HepG2 (cell line): ENCODE data around the gene EFNA3. TPM values are rescaled to one million over a fixed set of nuclear protein-coding genes. Genes with fewer than 3 reads are reported as not detected.

Experiments used
- DMAP1 ChIP-seq: IDR thresholded peaks from 2 replicates; pipeline ENCODE4 v1.6.1; 2016
- KDM6A ChIP-seq: IDR thresholded peaks from 2 replicates; pipeline ENCODE4 v1.6.1; 2016; ENCODE audit warnings: low read depth
- MAFG ChIP-seq: sonication (generic); formaldehyde crosslinking; IDR thresholded peaks from 2 replicates; pipeline ENCODE4 v1.5.1; 2020; ENCODE audit warnings: mild to moderate bottlenecking, missing genetic modification reagents
- MYC ChIP-seq: sonication (generic); formaldehyde crosslinking; IDR thresholded peaks from 2 replicates; pipeline ENCODE4 v1.9.0; 2021; ENCODE audit warnings: missing genetic modification reagents, borderline replicate concordance
- PHB2 ChIP-seq: fragments of 450-650 bp; IDR thresholded peaks from 2 replicates; pipeline ENCODE4 v1.6.1; 2018; ENCODE audit not compliant: partially characterized antibody
- ZFP36 ChIP-seq: fragments of 150-350 bp; IDR thresholded peaks from 2 replicates; pipeline ENCODE4 v1.6.1; 2018; ENCODE audit warnings: borderline replicate concordance, low read length, low read depth; ENCODE audit not compliant: partially characterized antibody
- ZHX2 ChIP-seq, 2 experiments: sonication (generic) in 1 of 2; formaldehyde crosslinking in 1 of 2; IDR thresholded peaks; 2 replicates each; pipeline versions ENCODE4 v1.6.1 to v1.9.0; 2014 to 2022; ENCODE audit warnings: antibody characterized with exemption in 1 of 2, borderline replicate concordance in 1 of 2, inconsistent platforms in 1 of 2, low read depth in 1 of 2, missing genetic modification reagents in 1 of 2
- ZNF251 ChIP-seq: sonication (generic); formaldehyde crosslinking; IDR thresholded peaks from 2 replicates; pipeline ENCODE4 v1.9.0; 2021; ENCODE audit warnings: mild to moderate bottlenecking, missing genetic modification reagents
- ZNF572 ChIP-seq: sonication (generic); formaldehyde crosslinking; IDR thresholded peaks from 2 replicates; pipeline ENCODE4 v1.5.1; 2020; ENCODE audit warnings: mild to moderate bottlenecking, missing genetic modification reagents
- ZNF790 ChIP-seq: sonication (generic); formaldehyde crosslinking; IDR thresholded peaks from 2 replicates; pipeline ENCODE4 v1.8.0; 2022; ENCODE audit warnings: missing genetic modification reagents, mild to moderate bottlenecking, borderline replicate concordance
- polyA plus RNA-seq, 8 experiments: library from polyadenylated mRNA; depleted of rRNA in 3 of 8; stranded (reverse) in 7 of 8; unstranded in 1 of 8; fragments of >200 nt; fragmentation: Illumina TruSeq in 4 of 8; extraction: Trizol in 4 of 8; gene quantifications; 2 replicates each; pipeline versions ENCODE4 v1.2.1 to v1.2.3, GENCODE V29; 2011 to 2016; ENCODE audit warnings: low read depth in 4 of 8, missing spikeins in 1 of 8, mixed read lengths in 1 of 8; ENCODE audit not compliant: insufficient read depth in 1 of 8
- total RNA-seq, 5 experiments: library from RNA; depleted of rRNA; stranded (reverse); fragments of >200 nt; fragmentation: Illumina TruSeq; extraction: Trizol; gene quantifications; 2 replicates each; pipeline ENCODE4 v1.2.3, GENCODE V29; 2016; ENCODE audit warnings: low read depth in 1 of 5
- TF ChIP-seq, protein P1 (sequence below): sonication (generic); formaldehyde crosslinking; IDR thresholded peaks from 2 replicates; pipeline ENCODE4 v1.8.1; 2023; ENCODE audit warnings: missing genetic modification reagents, inconsistent platforms, borderline replicate concordance
- TF ChIP-seq, protein P2 (sequence below): sonication (generic); formaldehyde crosslinking; IDR thresholded peaks from 2 replicates; pipeline ENCODE4 v1.4.0; 2020; ENCODE audit warnings: mild to moderate bottlenecking, missing genetic modification reagents

EFNA3 gene
- total and polyA plus RNA-seq, 2 of the 13 experiments (the other 11 are each of a cell fraction or from before 2014, with no cell fraction given), result 1.0 to 5.7 TPM

- TF ChIP-seq ZHX2 (IDR thresholded peaks at IDR 0.05; ENCODE audit: low read depth), result no peak
- TF ChIP-seq ZHX2 (CRISPR knock-in tag; IDR thresholded peaks at IDR 0.05; ENCODE audit: borderline replicate concordance), result 0 out of 2 replicates have a peak, but pooled peaks have one; percentile 61
- TF ChIP-seq ZNF790 (CRISPR knock-in tag), result no peak
- TF ChIP-seq, protein P1, sequence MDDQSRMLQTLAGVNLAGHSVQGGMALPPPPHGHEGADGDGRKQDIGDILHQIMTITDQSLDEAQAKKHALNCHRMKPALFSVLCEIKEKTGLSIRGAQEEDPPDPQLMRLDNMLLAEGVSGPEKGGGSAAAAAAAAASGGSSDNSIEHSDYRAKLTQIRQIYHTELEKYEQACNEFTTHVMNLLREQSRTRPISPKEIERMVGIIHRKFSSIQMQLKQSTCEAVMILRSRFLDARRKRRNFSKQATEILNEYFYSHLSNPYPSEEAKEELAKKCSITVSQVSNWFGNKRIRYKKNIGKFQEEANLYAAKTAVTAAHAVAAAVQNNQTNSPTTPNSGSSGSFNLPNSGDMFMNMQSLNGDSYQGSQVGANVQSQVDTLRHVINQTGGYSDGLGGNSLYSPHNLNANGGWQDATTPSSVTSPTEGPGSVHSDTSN (CRISPR knock-in tag), result no peak
- TF ChIP-seq ZNF251 (CRISPR knock-in tag), result no peak
- TF ChIP-seq MYC (CRISPR knock-in tag), result peak; percentile 24
- no peak for TF ChIP-seq MAFG (CRISPR knock-in tag)
- no peak for TF ChIP-seq PHB2
- peak; percentile 46; the same call in 1 of the 2 replicates for TF ChIP-seq DMAP1 (CRISPR knock-in tag)
- TF ChIP-seq ZFP36, result no peak
- no peak for TF ChIP-seq KDM6A (CRISPR knock-in tag)
- TF ChIP-seq ZNF572, result peak; percentile 78; the same call in 1 of the 2 replicates
- TF ChIP-seq, protein P2, sequence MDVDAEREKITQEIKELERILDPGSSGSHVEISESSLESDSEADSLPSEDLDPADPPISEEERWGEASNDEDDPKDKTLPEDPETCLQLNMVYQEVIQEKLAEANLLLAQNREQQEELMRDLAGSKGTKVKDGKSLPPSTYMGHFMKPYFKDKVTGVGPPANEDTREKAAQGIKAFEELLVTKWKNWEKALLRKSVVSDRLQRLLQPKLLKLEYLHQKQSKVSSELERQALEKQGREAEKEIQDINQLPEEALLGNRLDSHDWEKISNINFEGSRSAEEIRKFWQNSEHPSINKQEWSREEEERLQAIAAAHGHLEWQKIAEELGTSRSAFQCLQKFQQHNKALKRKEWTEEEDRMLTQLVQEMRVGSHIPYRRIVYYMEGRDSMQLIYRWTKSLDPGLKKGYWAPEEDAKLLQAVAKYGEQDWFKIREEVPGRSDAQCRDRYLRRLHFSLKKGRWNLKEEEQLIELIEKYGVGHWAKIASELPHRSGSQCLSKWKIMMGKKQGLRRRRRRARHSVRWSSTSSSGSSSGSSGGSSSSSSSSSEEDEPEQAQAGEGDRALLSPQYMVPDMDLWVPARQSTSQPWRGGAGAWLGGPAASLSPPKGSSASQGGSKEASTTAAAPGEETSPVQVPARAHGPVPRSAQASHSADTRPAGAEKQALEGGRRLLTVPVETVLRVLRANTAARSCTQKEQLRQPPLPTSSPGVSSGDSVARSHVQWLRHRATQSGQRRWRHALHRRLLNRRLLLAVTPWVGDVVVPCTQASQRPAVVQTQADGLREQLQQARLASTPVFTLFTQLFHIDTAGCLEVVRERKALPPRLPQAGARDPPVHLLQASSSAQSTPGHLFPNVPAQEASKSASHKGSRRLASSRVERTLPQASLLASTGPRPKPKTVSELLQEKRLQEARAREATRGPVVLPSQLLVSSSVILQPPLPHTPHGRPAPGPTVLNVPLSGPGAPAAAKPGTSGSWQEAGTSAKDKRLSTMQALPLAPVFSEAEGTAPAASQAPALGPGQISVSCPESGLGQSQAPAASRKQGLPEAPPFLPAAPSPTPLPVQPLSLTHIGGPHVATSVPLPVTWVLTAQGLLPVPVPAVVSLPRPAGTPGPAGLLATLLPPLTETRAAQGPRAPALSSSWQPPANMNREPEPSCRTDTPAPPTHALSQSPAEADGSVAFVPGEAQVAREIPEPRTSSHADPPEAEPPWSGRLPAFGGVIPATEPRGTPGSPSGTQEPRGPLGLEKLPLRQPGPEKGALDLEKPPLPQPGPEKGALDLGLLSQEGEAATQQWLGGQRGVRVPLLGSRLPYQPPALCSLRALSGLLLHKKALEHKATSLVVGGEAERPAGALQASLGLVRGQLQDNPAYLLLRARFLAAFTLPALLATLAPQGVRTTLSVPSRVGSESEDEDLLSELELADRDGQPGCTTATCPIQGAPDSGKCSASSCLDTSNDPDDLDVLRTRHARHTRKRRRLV (CRISPR knock-in tag), result no peak
Measured at GRCh38 chr1:155135415-155136028, 56.9 kb downstream of the EFNA3 start, which contains the start of gene SLC50A1 (continued).
